K562 (cell line): ENCODE measurements around the gene STT3A. TPM values are rescaled to one million over a fixed set of nuclear protein-coding genes. Genes with fewer than 3 reads are reported as not detected.
A peak's percentile ranks its signal among the peaks of the same experiment; 100 is the strongest.

Experiments used
- CCNT2 ChIP-seq: IDR thresholded peaks from 2 replicates; pipeline ENCODE4 v1.6.1; 2011; ENCODE audit warnings: borderline replicate concordance, low read depth, mild to moderate bottlenecking, moderate library complexity, mixed read lengths, low read length; ENCODE audit not compliant: insufficient read length; ENCODE audit errors: extremely low read depth
- DIDO1 ChIP-seq: fragments of 450-650 bp; IDR thresholded peaks from 2 replicates; pipeline ENCODE4 v1.6.1; 2016; ENCODE audit warnings: low read depth, missing biosample characterization, missing genetic modification characterization
- E2F4 ChIP-seq: sonication (generic); formaldehyde crosslinking; IDR thresholded peaks from 2 replicates; pipeline ENCODE4 v1.8.0; 2022; ENCODE audit warnings: mild to moderate bottlenecking, low read depth, missing genetic modification reagents
- E2F5 ChIP-seq: sonication (generic); formaldehyde crosslinking; IDR thresholded peaks from 2 replicates; pipeline ENCODE4 v1.8.0; 2022; ENCODE audit warnings: mild to moderate bottlenecking, missing genetic modification reagents
- ESRRA ChIP-seq: fragments of 450-650 bp; IDR thresholded peaks from 2 replicates; pipeline ENCODE4 v1.6.1; 2014; ENCODE audit warnings: low read depth, mild to moderate bottlenecking, moderate library complexity, borderline replicate concordance
- HDAC2 ChIP-seq: fragments of 450-650 bp; IDR thresholded peaks from 2 replicates; pipeline ENCODE4 v1.6.1; 2016; ENCODE audit warnings: mild to moderate bottlenecking
- HMGN3 ChIP-seq: IDR thresholded peaks from 2 replicates; pipeline ENCODE4 v1.6.1; 2011; ENCODE audit warnings: borderline replicate concordance, low read depth, mild to moderate bottlenecking, mixed read lengths, low read length; ENCODE audit not compliant: insufficient read length; ENCODE audit errors: extremely low read depth
- MAX ChIP-seq: sonication (generic); formaldehyde crosslinking; IDR thresholded peaks from 2 replicates; pipeline ENCODE4 v1.9.0; 2022; ENCODE audit warnings: mild to moderate bottlenecking, missing genetic modification reagents
- MTA3 ChIP-seq: fragments of 450-650 bp; formaldehyde crosslinking; IDR thresholded peaks from 2 replicates; pipeline ENCODE4 v1.6.1; 2017; ENCODE audit warnings: mild to moderate bottlenecking, borderline replicate concordance
- MYC ChIP-seq, 2 experiments: fragments of 250-450 bp in 1 of 2; sonication (Bioruptor Pico) in 1 of 2; IDR thresholded peaks; 2 replicates each; pipeline versions ENCODE4 v1.5.1 to v1.6.1; 2012 to 2021; ENCODE audit warnings: low read depth in 2 of 2, borderline replicate concordance in 1 of 2, improper control_type of control experiment in 1 of 2, low read length in 1 of 2, mild to moderate bottlenecking in 1 of 2, moderate library complexity in 1 of 2
- NCOA6 ChIP-seq: fragments of 450-650 bp; IDR thresholded peaks from 2 replicates; pipeline ENCODE4 v1.6.1; 2017; ENCODE audit warnings: mild to moderate bottlenecking
- PHB ChIP-seq: fragments of 250-450 bp; sonication (Bioruptor Pico); IDR thresholded peaks from 2 replicates; pipeline ENCODE4 v1.5.0; 2021
- RAD21 ChIP-seq, 2 experiments: fragments of 250-450 bp in 1 of 2; fragments of 450-650 bp in 1 of 2; sonication (Bioruptor Pico) in 1 of 2; formaldehyde crosslinking in 1 of 2; IDR thresholded peaks in 1 of 2; conservative IDR thresholded peaks in 1 of 2; 2 replicates each; pipeline versions ENCODE4 v1.4.0 to v1.8.0; 2020 to 2022; ENCODE audit warnings: mild to moderate bottlenecking in 2 of 2, moderate library complexity in 1 of 2
- SREBF2 ChIP-seq: sonication (generic); formaldehyde crosslinking; IDR thresholded peaks from 2 replicates; pipeline ENCODE4 v1.4.0; 2020; ENCODE audit warnings: mild to moderate bottlenecking, missing genetic modification reagents
- THRAP3 ChIP-seq: fragments of 450-650 bp; IDR thresholded peaks from 2 replicates; pipeline ENCODE4 v1.6.1; 2016; ENCODE audit warnings: mild to moderate bottlenecking, inconsistent platforms, borderline replicate concordance
- ZBTB1 ChIP-seq: sonication (generic); formaldehyde crosslinking; IDR thresholded peaks from 2 replicates; pipeline ENCODE4 v1.8.1; 2023; ENCODE audit warnings: missing genetic modification reagents, low read depth, mild to moderate bottlenecking, borderline replicate concordance
- ZBTB17 ChIP-seq: fragments of 450-650 bp; formaldehyde crosslinking; IDR thresholded peaks from 2 replicates; pipeline ENCODE4 v1.4.0; 2020; ENCODE audit warnings: mild to moderate bottlenecking
- ZNF212 ChIP-seq: fragments of 450-650 bp; formaldehyde crosslinking; IDR thresholded peaks from 2 replicates; pipeline ENCODE4 v1.4.0; 2020; ENCODE audit warnings: mild to moderate bottlenecking
- ZNF408 ChIP-seq: fragments of 250-450 bp; sonication (Bioruptor Pico); IDR thresholded peaks from 2 replicates; pipeline ENCODE4 v1.4.0; 2020; ENCODE audit warnings: low read depth, mild to moderate bottlenecking, moderate library complexity
- ZNF551 ChIP-seq: fragments of 250-450 bp; sonication (Bioruptor Pico); IDR thresholded peaks from 2 replicates; pipeline ENCODE4 v1.5.0; 2021; ENCODE audit warnings: mild to moderate bottlenecking, moderate library complexity
- ZNF639 ChIP-seq, 2 experiments: fragments of 200-800 bp in 1 of 2; sonication (Bioruptor generic) in 1 of 2; sonication (generic) in 1 of 2; formaldehyde crosslinking in 1 of 2; IDR thresholded peaks in 1 of 2; conservative IDR thresholded peaks in 1 of 2; 2 replicates each; pipeline versions ENCODE4 v1.5.0 to v1.6.1; 2016 to 2020; ENCODE audit warnings: missing compliant biosample characterization in 1 of 2, missing genetic modification characterization in 1 of 2, missing genetic modification reagents in 1 of 2
- ZNF644 ChIP-seq: fragments of 200-800 bp; sonication (Bioruptor generic); IDR thresholded peaks from 2 replicates; pipeline ENCODE4 v1.6.1; 2016; ENCODE audit warnings: low read depth, missing genetic modification characterization, missing compliant biosample characterization
- ZNF707 ChIP-seq: fragments of 250-450 bp; sonication (Bioruptor Pico); conservative IDR thresholded peaks from 2 replicates; pipeline ENCODE4 v1.8.0; 2022; ENCODE audit warnings: inconsistent platforms, mild to moderate bottlenecking, moderate library complexity
- ZNF764 ChIP-seq: fragments of 250-450 bp; sonication (Bioruptor Pico); IDR thresholded peaks from 2 replicates; pipeline ENCODE4 v1.4.0; 2020; ENCODE audit warnings: low read depth, mild to moderate bottlenecking, moderate library complexity
- ZNF766 ChIP-seq: fragments of 200-800 bp; sonication (Bioruptor generic); conservative IDR thresholded peaks from 2 replicates; pipeline ENCODE4 v1.6.1; 2016; ENCODE audit warnings: missing genetic modification characterization, missing compliant biosample characterization
- polyA plus RNA-seq, 8 experiments: library from polyadenylated mRNA; depleted of rRNA in 4 of 8; stranded (reverse) in 5 of 8; unstranded in 3 of 8; fragments of >200 nt; fragmentation: Nextera tagmentation in 2 of 8; fragmentation: Illumina TruSeq in 1 of 8; extraction: Ambion mirVana in 2 of 8; extraction: Trizol in 1 of 8; gene quantifications; 2 replicates each; pipeline versions ENCODE4 v1.2.1 to v1.2.3, GENCODE V29; 2011 to 2014; ENCODE audit warnings: inconsistent platforms in 1 of 8, missing spikeins in 1 of 8
- total RNA-seq, 7 experiments: library from RNA; depleted of rRNA in 6 of 7; stranded (reverse); fragments of >200 nt in 6 of 7; fragmentation: Illumina TruSeq in 2 of 7; extraction: Trizol in 2 of 7; gene quantifications; 2 replicates each; pipeline versions ENCODE4 v1.2.1 to v1.2.3, GENCODE V29; 2011 to 2021; ENCODE audit warnings: low replicate concordance in 1 of 7

Gene STT3A
- total and polyA plus RNA-seq, 9 of the 15 experiments (the other 6 are each of a cell fraction or from before 2014, with no cell fraction given) = 70.7 to 330 (median 192) TPM

GRCh38 chr11:125551835-125552342 lies 40.8 kb upstream of the STT3A start (continued):
- no peak for TF ChIP-seq E2F5 (CRISPR knock-in tag)
- no peak for TF ChIP-seq ZBTB1 (CRISPR knock-in tag)
- peak; percentile 73 for TF ChIP-seq ZNF766 (CRISPR knock-in tag)
- no peak; the same call in 1 of the 2 replicates for TF ChIP-seq MYC (IDR thresholded peaks at IDR 0.05; ENCODE audit: low read depth, low read length)
- no peak for TF ChIP-seq MYC (CRISPR knock-in tag; IDR thresholded peaks at IDR 0.05; ENCODE audit: borderline replicate concordance, low read depth)
- TF ChIP-seq ZBTB17 = peak; percentile 72
- TF ChIP-seq MTA3 = no peak; the same call in 1 of the 2 replicates
- TF ChIP-seq MAX (CRISPR knock-in tag) = peak; percentile 43
- TF ChIP-seq E2F4 = no peak
- TF ChIP-seq ZNF707 = no peak
- TF ChIP-seq RAD21 (CRISPR knock-in tag; conservative IDR thresholded peaks at IDR 0.05 in 1 of 2, IDR thresholded peaks at IDR 0.05 in 1 of 2) = no peak
- no peak for TF ChIP-seq THRAP3
- no peak for TF ChIP-seq ZNF551
- TF ChIP-seq HMGN3 = no peak
- TF ChIP-seq ESRRA = peak; percentile 57; the same call in 1 of the 2 replicates
- TF ChIP-seq ZNF644 (tag) = peak; percentile 12; the same call in 1 of the 2 replicates
- TF ChIP-seq ZNF764 (CRISPR knock-in tag) = no peak
- no peak for TF ChIP-seq NCOA6
- TF ChIP-seq SREBF2 (CRISPR knock-in tag) = no peak
- no peak for TF ChIP-seq CCNT2
- TF ChIP-seq PHB (CRISPR knock-in tag) = no peak
- TF ChIP-seq DIDO1 (tag) = no peak
- TF ChIP-seq ZNF639 (CRISPR knock-in tag; conservative IDR thresholded peaks at IDR 0.05 in 1 of 2, IDR thresholded peaks at IDR 0.05 in 1 of 2) = peak in 1 of 2 experiments; percentile 89; a peak in 2 of 4 replicates
- no peak for TF ChIP-seq ZNF408 (CRISPR knock-in tag)
- TF ChIP-seq ZNF212 (CRISPR knock-in tag) = no peak
- TF ChIP-seq HDAC2 = 0 out of 2 replicates have a peak, but pooled peaks have one; percentile 72
